Kidney (tissue), 14 donors: Measurements from ENCODE around the gene HOXC12. TPM values are rescaled to one million over a fixed set of nuclear protein-coding genes. Genes with fewer than 3 reads are reported as not detected.
A peak's percentile ranks its signal among the peaks of the same experiment; 100 is the strongest.

Experiments
- DNase-seq, 5 donors: peaks; one replicate each; pipeline ENCODE4 v3.0.0-alpha.2; 2013 to 2020
- FAIRE-seq: peaks from 2 replicates; lab custom pipeline; 2012; peaks lifted over from hg19 to GRCh38; lab: Jason Lieb, UNC
- H3K27ac ChIP-seq, 2 donors: one replicate each; pipeline ENCODE4 v1.7.0; 2013; ENCODE audit warnings: low read depth in 2 of 2, low read length in 2 of 2, inconsistent platforms in 1 of 2
- H3K27me3 ChIP-seq: one replicate; pipeline ENCODE4 v1.7.1; 2013; ENCODE audit warnings: low read length, inconsistent platforms; ENCODE audit not compliant: control insufficient read depth, insufficient read depth
- H3K36me3 ChIP-seq, 3 donors: one replicate each; pipeline versions ENCODE4 v1.7.0 to v1.7.1; 2013; ENCODE audit warnings: low read length in 3 of 3, control low read depth in 1 of 3, inconsistent platforms in 1 of 3; ENCODE audit not compliant: insufficient read depth in 3 of 3, control insufficient read depth in 2 of 3
- H3K4me1 ChIP-seq, 3 donors: one replicate each; pipeline versions ENCODE4 v1.7.0 to v1.7.1; 2013; ENCODE audit warnings: low read length in 3 of 3, inconsistent platforms in 1 of 3, low read depth in 1 of 3; ENCODE audit not compliant: control insufficient read depth in 2 of 3, insufficient read depth in 2 of 3
- H3K4me3 ChIP-seq, 3 donors: one replicate each; pipeline versions ENCODE4 v1.7.0 to v1.8.1; 2013; ENCODE audit warnings: low read length in 3 of 3, control low read depth in 1 of 3, inconsistent platforms in 1 of 3
- H3K9ac ChIP-seq, 3 donors: one replicate each; pipeline versions ENCODE4 v1.7.0 to v1.7.1; 2013; ENCODE audit warnings: low read length in 3 of 3, control low read depth in 1 of 3, inconsistent platforms in 1 of 3
- H3K9me3 ChIP-seq, 3 donors: one replicate each; pipeline versions ENCODE4 v1.7.0 to v1.7.1; 2013; ENCODE audit warnings: low read length in 3 of 3, control low read depth in 1 of 3, inconsistent platforms in 1 of 3; ENCODE audit not compliant: control insufficient read depth in 2 of 3, insufficient read depth in 1 of 3
- intact Hi-C: fragments of 100-400 bp; cut with DNase I; formaldehyde crosslinking; loops from one replicate; pipeline ENCODE4 v1.11.1; 2022
- polyA plus RNA-seq: library from polyadenylated mRNA; stranded (reverse); fragments of 350-450 nt; fragmentation: Illumina TruSeq; extraction: RNeasy Lipid Tissue Mini Kit (QIAGEN cat#74804); gene quantifications from one replicate; pipeline ENCODE4 v1.2.3, GENCODE V29; 2014; ENCODE audit warnings: low read depth, low replicate concordance; ENCODE audit not compliant: insufficient read depth
- total RNA-seq: library from RNA; stranded (reverse); fragmentation: NEBNext Ultra II Directional; extraction: Animal tissue kit (Norgen Biotek cat#: 25700); gene quantifications from one replicate; pipeline ENCODE4 v1.2.1, GENCODE V29; 2021
- TF ChIP-seq, protein P1 (sequence below): IDR thresholded peaks from 3 replicates; pipeline ENCODE4 v1.5.1; 2012; ENCODE audit warnings: mild to moderate bottlenecking, moderate library complexity, borderline replicate concordance; ENCODE audit not compliant: insufficient read depth; ENCODE audit errors: extremely low read depth
- donor health status: control.
- donor health status: control.
- donor health status: control.
- donor health status: control.
- donor health status: control.
- donor health status: DM: yes; HTN: yes; CAD: no.
- donor health status: Normal renal cell carcinoma (clear cell type).

Gene HOXC12
- total and polyA plus RNA-seq, 2 donors from 2014 or later: not detected

DNA sequence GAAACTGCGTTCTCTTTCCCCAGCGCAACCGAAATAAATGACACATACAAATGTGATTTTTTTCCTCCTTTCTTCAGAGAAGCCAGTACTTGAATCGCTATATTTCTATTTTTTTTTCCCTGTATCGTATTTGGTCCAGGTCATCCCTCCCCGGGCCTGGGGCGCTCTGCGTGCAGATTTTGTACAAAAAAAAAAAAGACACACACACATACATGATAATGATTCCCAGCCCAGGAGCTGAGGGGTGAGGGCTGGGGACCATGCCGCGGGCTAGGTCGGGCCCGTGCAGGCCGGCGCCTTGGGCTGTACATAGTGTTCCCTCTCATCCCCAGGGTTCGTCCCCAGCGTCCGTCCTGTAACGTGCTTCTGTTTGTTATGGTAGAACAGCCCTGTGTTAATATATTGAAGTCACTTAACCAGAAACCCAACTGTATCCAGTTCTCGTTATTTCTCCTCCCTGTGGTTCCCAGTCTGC is 48.2 kb downstream of the HOXC12 start:
- peak in 1 of 5 donors; percentile 77 for DNase-seq
- no peaks in the 10 kb centered on the region for H3K36me3 ChIP-seq
- no peak for FAIRE-seq
- TF ChIP-seq, protein P1, sequence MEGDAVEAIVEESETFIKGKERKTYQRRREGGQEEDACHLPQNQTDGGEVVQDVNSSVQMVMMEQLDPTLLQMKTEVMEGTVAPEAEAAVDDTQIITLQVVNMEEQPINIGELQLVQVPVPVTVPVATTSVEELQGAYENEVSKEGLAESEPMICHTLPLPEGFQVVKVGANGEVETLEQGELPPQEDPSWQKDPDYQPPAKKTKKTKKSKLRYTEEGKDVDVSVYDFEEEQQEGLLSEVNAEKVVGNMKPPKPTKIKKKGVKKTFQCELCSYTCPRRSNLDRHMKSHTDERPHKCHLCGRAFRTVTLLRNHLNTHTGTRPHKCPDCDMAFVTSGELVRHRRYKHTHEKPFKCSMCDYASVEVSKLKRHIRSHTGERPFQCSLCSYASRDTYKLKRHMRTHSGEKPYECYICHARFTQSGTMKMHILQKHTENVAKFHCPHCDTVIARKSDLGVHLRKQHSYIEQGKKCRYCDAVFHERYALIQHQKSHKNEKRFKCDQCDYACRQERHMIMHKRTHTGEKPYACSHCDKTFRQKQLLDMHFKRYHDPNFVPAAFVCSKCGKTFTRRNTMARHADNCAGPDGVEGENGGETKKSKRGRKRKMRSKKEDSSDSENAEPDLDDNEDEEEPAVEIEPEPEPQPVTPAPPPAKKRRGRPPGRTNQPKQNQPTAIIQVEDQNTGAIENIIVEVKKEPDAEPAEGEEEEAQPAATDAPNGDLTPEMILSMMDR: no peak
- H3K27ac ChIP-seq: peak overlapping the region; percentile 7 to 32
- peak overlapping the region in 1 of 3 donors; percentile 30 for H3K9ac ChIP-seq
- H3K4me3 ChIP-seq: peak overlapping the region in 1 of 3 donors; percentile 20
- H3K9me3 ChIP-seq: no peaks in the 10 kb centered on the region
- intact Hi-C loops: loop anchor here (5.0 kb wide), 1 partner anchor 199 kb away; no protein-coding TSS in a partner anchor
- peaks cover 6 to 25% (median 14%) of the 10 kb centered on the region in 3 donors for H3K4me1 ChIP-seq
- peaks cover 4% of the 10 kb centered on the region for H3K27me3 ChIP-seq

DNA sequence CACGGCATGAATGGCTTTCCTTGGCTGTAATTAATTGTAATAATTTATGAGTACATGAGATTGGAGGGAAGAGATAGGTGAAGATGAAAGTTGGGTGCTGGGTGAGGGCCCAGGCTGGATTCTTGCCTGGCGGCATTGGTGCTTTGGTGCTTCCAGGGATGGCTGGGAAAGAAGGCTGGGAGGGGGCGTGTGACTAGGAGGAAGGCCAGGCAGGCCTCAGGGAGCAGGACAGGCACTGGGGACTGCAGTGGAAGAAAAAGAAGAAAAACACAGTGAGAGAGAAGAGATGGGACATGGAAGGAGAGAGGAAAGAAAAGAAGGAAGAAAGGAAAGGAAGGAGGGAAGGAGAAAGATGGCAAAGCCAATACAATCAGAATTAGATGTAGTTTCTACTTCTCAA is 48.9 kb downstream of the HOXC12 start:
- Histone ChIP-seq H3K36me3 (no peaks in the 10 kb centered on the region), H3K9me3 (no peaks in the 10 kb centered on the region), H3K4me1 (peaks cover 6 to 25% (median 11%) of the 10 kb centered on the region in 3 donors), H3K27ac (peak overlapping the region in 1 of 2 donors; percentile 61), H3K9ac (peak overlapping the region in 1 of 3 donors; percentile 5), H3K27me3 (peaks cover 4% of the 10 kb centered on the region), H3K4me3 (no peak overlapping the region)
- FAIRE-seq (no peak), DNase-seq (peak in 1 of 5 donors; percentile 66)
- intact Hi-C loops: loop anchor here (5.0 kb wide), 1 partner anchor 199 kb away; no protein-coding TSS in a partner anchor
- TF ChIP-seq, protein P1: no peak

DNA sequence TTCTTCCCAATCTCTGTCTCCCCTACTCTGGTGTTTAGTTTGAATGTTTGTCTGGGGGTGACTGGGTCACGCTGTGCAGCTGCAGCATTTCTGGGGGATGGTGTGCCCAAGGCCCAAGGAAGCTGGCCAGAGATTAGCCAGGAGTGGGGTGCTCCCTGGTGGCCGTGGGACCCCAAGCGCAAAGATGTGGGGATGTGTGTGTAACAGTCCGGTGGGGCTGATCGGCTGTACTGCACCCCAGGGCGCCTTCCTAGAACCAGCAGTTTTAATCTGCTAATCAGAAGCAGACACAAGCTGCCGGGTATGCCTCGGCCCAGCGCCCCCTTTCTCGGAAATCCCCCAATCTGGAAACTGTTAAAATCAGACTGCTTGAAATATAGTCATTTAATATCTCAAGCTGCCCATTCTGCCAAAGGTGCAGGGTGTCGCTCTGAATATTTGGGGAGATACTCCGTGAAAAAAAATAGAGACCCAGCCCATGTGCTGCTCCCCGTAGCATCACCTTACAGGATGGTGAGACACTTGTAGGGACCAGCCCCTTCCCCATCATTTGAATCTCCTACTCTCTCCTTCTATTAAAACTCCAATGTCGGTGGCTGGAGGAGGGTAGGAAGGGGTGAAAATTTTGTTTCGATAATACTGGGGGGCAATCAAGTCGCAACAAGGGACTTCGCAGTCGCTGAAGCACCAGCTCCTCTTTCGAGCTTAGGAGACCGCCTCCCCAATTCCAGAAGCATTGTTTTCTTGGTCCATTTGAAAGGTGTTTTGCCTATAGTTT is 49.5 kb downstream of the HOXC12 start:
- Histone ChIP-seq H3K4me3 (peak overlapping the region in 1 of 3 donors; percentile 39), H3K9ac (peak overlapping the region in 1 of 3 donors; percentile 51), H3K4me1 (peaks cover 6 to 25% (median 11%) of the 10 kb centered on the region in 3 donors), H3K9me3 (no peaks in the 10 kb centered on the region), H3K36me3 (no peaks in the 10 kb centered on the region), H3K27me3 (peaks cover 4% of the 10 kb centered on the region), H3K27ac (peak overlapping the region; percentile 49 to 71)
- DNase-seq (peak in 1 of 5 donors; percentile 62), FAIRE-seq (no peak)
- TF ChIP-seq, protein P1: no peak
- intact Hi-C loops: loop anchor here (5.0 kb wide), 1 partner anchor 198 kb away; no protein-coding TSS in a partner anchor
